Sigmoid colon (tissue), 7 donors: ENCODE results near the gene EHD2. TPM values are rescaled to one million over a fixed set of nuclear protein-coding genes. Genes with fewer than 3 reads are reported as not detected.

ENCODE experiments used
- DNase-seq: peaks from one replicate; pipeline ENCODE4 v3.0.0-alpha.2; 2019
- H3K27ac ChIP-seq, 4 donors: fragments of 200-600 bp; sonication (generic); one replicate each; pipeline ENCODE4 v1.5.1; 2016 to 2019; ENCODE audit warnings: mild to moderate bottlenecking in 1 of 4
- H3K27me3 ChIP-seq, 3 donors: fragments of 200-600 bp; sonication (generic); one replicate each; pipeline ENCODE4 v1.5.1; 2019; ENCODE audit warnings: mild to moderate bottlenecking in 1 of 3
- H3K36me3 ChIP-seq, 4 donors: fragments of 200-600 bp; sonication (generic); one replicate each; pipeline ENCODE4 v1.5.1; 2016 to 2019
- H3K4me1 ChIP-seq, 4 donors: fragments of 200-600 bp; sonication (generic); one replicate each; pipeline ENCODE4 v1.5.1; 2017 to 2019
- H3K4me3 ChIP-seq, 4 donors: fragments of 200-600 bp; sonication (generic); one replicate each; pipeline ENCODE4 v1.5.1; 2017 to 2019; ENCODE audit warnings: mild to moderate bottlenecking in 2 of 4, moderate library complexity in 1 of 4
- H3K9me3 ChIP-seq, 4 donors: fragments of 200-600 bp in 3 of 4; sonication (generic) in 3 of 4; one replicate each; pipeline versions ENCODE4 v1.5.1 to v1.6.1; 2013 to 2019
- CTCF ChIP-seq, 4 experiments: fragments of 450-650 bp in 3 of 4; fragments of 200-600 bp in 1 of 4; IDR thresholded peaks; one replicate each; pipeline ENCODE4 v1.5.1; 2016 to 2019; ENCODE audit warnings: antibody characterized with exemption in 4 of 4, mild to moderate bottlenecking in 3 of 4, moderate library complexity in 2 of 4
- EP300 ChIP-seq, 4 donors: sonication (generic); formaldehyde crosslinking; IDR thresholded peaks; one replicate each; pipeline ENCODE4 v1.6.1; 2017; ENCODE audit warnings: antibody characterized with exemption in 4 of 4
- POLR2A ChIP-seq, 2 donors: fragments of 450-650 bp; IDR thresholded peaks; one replicate each; pipeline ENCODE4 v1.6.1; 2016; ENCODE audit warnings: antibody characterized with exemption in 2 of 2, mild to moderate bottlenecking in 2 of 2, moderate library complexity in 2 of 2
- POLR2AphosphoS5 ChIP-seq, 4 donors: sonication (generic); formaldehyde crosslinking; IDR thresholded peaks; one replicate each; pipeline ENCODE4 v1.6.1; 2017; ENCODE audit warnings: antibody characterized with exemption in 4 of 4
- WGBS, 2 donors: extraction: QIAGEN DNeasy Blood & Tissue Kit; methylation state at CpG; one replicate each; pipeline ENCODE4 v1.1.7; 2013; 5-methylcytosine and 5-hydroxymethylcytosine counted together
- intact Hi-C: fragments of 100-400 bp; cut with DNase I; formaldehyde crosslinking; loops from one replicate; pipeline ENCODE4 v1.15.1; 2023
- polyA plus RNA-seq, 3 donors: library from polyadenylated mRNA; stranded (reverse); fragments of 200-250 nt; gene quantifications; one replicate each; pipeline ENCODE4 v1.2.3, GENCODE V29; 2013
- total RNA-seq, 4 donors: library from RNA; depleted of rRNA; stranded (reverse); fragments of >200 nt; gene quantifications; one replicate each; pipeline ENCODE4 v1.1.0, GENCODE V29; 2016
- donor health status: healthy with polysubstance abuse.
- donor health status: Bipolar disorder and iron deficiency.
- donor health status: healthy.

The EHD2 gene
- total and polyA plus RNA-seq, 7 donors: 3.5 to 184 (median 41.8) TPM

- Histone ChIP-seq H3K4me1 (peaks cover 0 to 31% (median 28%) of the 10 kb centered on the region in 4 donors), H3K27ac (no peak overlapping the region), H3K36me3 (peaks cover 10 to 44% (median 24%) of the 10 kb centered on the region in 4 donors), H3K9me3 (no peaks in the 10 kb centered on the region), H3K4me3 (no peak overlapping the region), H3K27me3 (no peaks in the 10 kb centered on the region)
- no peak for DNase-seq
- intact Hi-C loops: no loop called here
- WGBS, 2 donors: 90 to 96% methylated on average over 8 of the region's 8 CpGs
- TF ChIP-seq EP300 (IDR thresholded peaks at IDR 0.05) (no peak), CTCF (IDR thresholded peaks at IDR 0.05) (no peak), POLR2A (IDR thresholded peaks at IDR 0.05) (no peak), POLR2AphosphoS5 (IDR thresholded peaks at IDR 0.05) (no peak)
Measured at GRCh38 chr19:47670736-47671135, 42.5 kb upstream of the EHD2 start.

GRCh38 chr19:47671499-47671898 is 41.7 kb upstream of the EHD2 start:
- Histone ChIP-seq H3K4me1 (peaks cover 0 to 24% (median 21%) of the 10 kb centered on the region in 4 donors), H3K27ac (no peak overlapping the region), H3K36me3 (peaks cover 10 to 50% (median 24%) of the 10 kb centered on the region in 4 donors), H3K27me3 (no peaks in the 10 kb centered on the region), H3K4me3 (no peak overlapping the region), H3K9me3 (no peaks in the 10 kb centered on the region)
- DNase-seq: no peak
- TF ChIP-seq EP300 (IDR thresholded peaks at IDR 0.05) (no peak), POLR2A (IDR thresholded peaks at IDR 0.05) (no peak), POLR2AphosphoS5 (IDR thresholded peaks at IDR 0.05) (no peak), CTCF (IDR thresholded peaks at IDR 0.05) (no peak)
- WGBS, 2 donors: 98 to 99% methylated on average over 2 of the region's 2 CpGs
- intact Hi-C loops: no loop called here

GRCh38 chr19:47673426-47673825 is 39.8 kb upstream of the EHD2 start:
- no peak for DNase-seq
- peaks cover 0 to 7% (median 2%) of the 10 kb centered on the region in 4 donors for H3K4me1 ChIP-seq
- intact Hi-C loops: no loop called here

GRCh38 chr19:47674548-47674947 is 38.7 kb upstream of the EHD2 start:
- 93 to 95% methylated on average over 5 of the region's 5 CpGs for WGBS, 2 donors
- Histone ChIP-seq H3K27ac (no peak overlapping the region), H3K4me3 (no peak overlapping the region), H3K4me1 (no peaks in the 10 kb centered on the region), H3K36me3 (peaks cover 16 to 68% (median 30%) of the 10 kb centered on the region in 4 donors), H3K9me3 (no peaks in the 10 kb centered on the region), H3K27me3 (no peaks in the 10 kb centered on the region)
- intact Hi-C loops: no loop called here
- TF ChIP-seq CTCF (IDR thresholded peaks at IDR 0.05) (no peak), POLR2AphosphoS5 (IDR thresholded peaks at IDR 0.05) (no peak), POLR2A (IDR thresholded peaks at IDR 0.05) (no peak), EP300 (IDR thresholded peaks at IDR 0.05) (no peak)
- no peak for DNase-seq

More at GRCh38 chr19:47673426-47673825, 39.8 kb upstream of the EHD2 start:
- H3K36me3 ChIP-seq: peaks cover 10 to 63% (median 28%) of the 10 kb centered on the region in 4 donors
- no peaks in the 10 kb centered on the region for H3K9me3 ChIP-seq
- no peak overlapping the region for H3K4me3 ChIP-seq
- 95% methylated on average over 7 of the region's 7 CpGs for WGBS, 2 donors
- TF ChIP-seq EP300 (IDR thresholded peaks at IDR 0.05): no peak
- no peak for TF ChIP-seq POLR2AphosphoS5 (IDR thresholded peaks at IDR 0.05)
- no peak for TF ChIP-seq CTCF (IDR thresholded peaks at IDR 0.05)
- no peak for TF ChIP-seq POLR2A (IDR thresholded peaks at IDR 0.05)
- H3K27me3 ChIP-seq: no peaks in the 10 kb centered on the region
- no peak overlapping the region for H3K27ac ChIP-seq

GRCh38 chr19:47675271-47675670 is 38.0 kb upstream of the EHD2 start:
- H3K36me3 ChIP-seq: peaks cover 23 to 70% (median 36%) of the 10 kb centered on the region in 4 donors
- H3K4me1 ChIP-seq: no peaks in the 10 kb centered on the region
- H3K27ac ChIP-seq: no peak overlapping the region
- H3K27me3 ChIP-seq: no peaks in the 10 kb centered on the region
- TF ChIP-seq POLR2A (IDR thresholded peaks at IDR 0.05) (no peak), CTCF (IDR thresholded peaks at IDR 0.05) (no peak), EP300 (IDR thresholded peaks at IDR 0.05) (no peak), POLR2AphosphoS5 (IDR thresholded peaks at IDR 0.05) (no peak)
- H3K4me3 ChIP-seq: no peak overlapping the region
- intact Hi-C loops: no loop called here
- DNase-seq: no peak
- 95% methylated on average over 12 of the region's 12 CpGs for WGBS, 2 donors
- no peaks in the 10 kb centered on the region for H3K9me3 ChIP-seq
